Fibroblast of lung (primary cell): Measurements from ENCODE around the gene KIF1C. TPM values are rescaled to one million over a fixed set of nuclear protein-coding genes. Genes with fewer than 3 reads are reported as not detected.
"Not testable (repeated sequence)": the region's sequence is repeated elsewhere in the genome, so short reads cannot be mapped to it uniquely, and the experiment has no call there.

Source experiments
- DNase-seq, 2 donors: peaks; one replicate each; pipeline versions ENCODE4 v3.0.0 to v3.0.0-alpha.2; 2010; ENCODE audit warnings: low read depth in 2 of 2
- H2AFZ ChIP-seq: 2 replicates; pipeline ENCODE4 v1.5.1; 2012; ENCODE audit warnings: low read length, control low read depth, inconsistent platforms
- H3K27ac ChIP-seq: 2 replicates; pipeline ENCODE4 v1.5.1; 2011; ENCODE audit warnings: low read length, control low read depth; ENCODE audit not compliant: insufficient read depth
- H3K27me3 ChIP-seq: 2 replicates; pipeline ENCODE4 v1.5.1; 2011; ENCODE audit warnings: mild to moderate bottlenecking, low read length; ENCODE audit not compliant: control insufficient read depth, insufficient read depth
- H3K36me3 ChIP-seq: 2 replicates; pipeline ENCODE4 v1.5.1; 2011; ENCODE audit warnings: low read length; ENCODE audit not compliant: control insufficient read depth, insufficient read depth
- H3K4me1 ChIP-seq: 2 replicates; pipeline ENCODE4 v1.5.1; 2011; ENCODE audit warnings: low read length; ENCODE audit not compliant: control insufficient read depth, insufficient read depth; ENCODE audit errors: extremely low read depth
- H3K4me2 ChIP-seq: 2 replicates; pipeline ENCODE4 v1.5.1; 2011; ENCODE audit warnings: low read length, control low read depth; ENCODE audit not compliant: insufficient read depth; ENCODE audit errors: extremely low read depth
- H3K4me3 ChIP-seq, 4 experiments: fragments of 200-600 bp in 1 of 4; sonication (generic) in 1 of 4; replicated peaks in 1 of 4; 2 replicates each; pipeline ENCODE4 v1.5.1; 2011 to 2016; ENCODE audit warnings: low read length in 4 of 4, low read depth in 3 of 4, mild to moderate bottlenecking in 3 of 4, control low read depth in 2 of 4, inconsistent platforms in 1 of 4, mixed read lengths in 1 of 4; ENCODE audit not compliant: insufficient read depth in 1 of 4; ENCODE audit errors: control extremely low read depth in 1 of 4
- H3K79me2 ChIP-seq: 2 replicates; pipeline ENCODE4 v1.5.1; 2012; ENCODE audit warnings: mild to moderate bottlenecking, low read length, inconsistent platforms; ENCODE audit not compliant: control insufficient read depth, insufficient read depth
- H3K9ac ChIP-seq: 2 replicates; pipeline ENCODE4 v1.5.1; 2011; ENCODE audit warnings: mild to moderate bottlenecking, low read length, control low read depth; ENCODE audit not compliant: insufficient read depth
- H3K9me3 ChIP-seq: 2 replicates; pipeline ENCODE4 v1.5.1; 2012; ENCODE audit warnings: low read depth, low read length; ENCODE audit not compliant: control insufficient read depth, insufficient read depth
- H4K20me1 ChIP-seq: 2 replicates; pipeline ENCODE4 v1.5.1; 2011; ENCODE audit warnings: low read length; ENCODE audit not compliant: control insufficient read depth, insufficient read depth; ENCODE audit errors: extremely low read depth
- CTCF ChIP-seq, 2 donors: IDR thresholded peaks in 1 of 2; conservative IDR thresholded peaks in 1 of 2; 1 replicate in 1 of 2; 2 replicates in 1 of 2; pipeline ENCODE4 v1.5.1; 2011 to 2012; ENCODE audit warnings: low read length in 2 of 2, control low read depth in 1 of 2, inconsistent platforms in 1 of 2, low read depth in 1 of 2, mild to moderate bottlenecking in 1 of 2
- EZH2 ChIP-seq: IDR thresholded peaks from 2 replicates; pipeline ENCODE4 v1.5.1; 2012; ENCODE audit warnings: low read length, control low read depth, mild to moderate bottlenecking; ENCODE audit errors: missing control alignments
- polyA plus RNA-seq, 2 donors: library from polyadenylated mRNA; depleted of rRNA in 1 of 2; stranded (reverse) in 1 of 2; unstranded in 1 of 2; fragments of >200 nt; gene quantifications; 2 replicates each; pipeline ENCODE4 v1.2.1, GENCODE V29; 2011 to 2012; ENCODE audit warnings: missing spikeins in 1 of 2
- total RNA-seq: library from RNA; depleted of rRNA; stranded (reverse); fragments of >200 nt; gene quantifications from 2 replicates; pipeline ENCODE4 v1.2.1, GENCODE V29; 2014

Gene KIF1C
- total and polyA plus RNA-seq, 2 donors (not counting 1 experiment from before 2014, with no cell fraction given) = 70.5 to 86.0 TPM

- Histone ChIP-seq H3K4me3 (no peak overlapping the region), H3K79me2 (no peaks in the 10 kb centered on the region), H3K9me3 (no peaks in the 10 kb centered on the region), H3K4me1 (no peaks in the 10 kb centered on the region), H3K36me3 (peaks cover 5% of the 10 kb centered on the region), H3K4me2 (no peak overlapping the region), H4K20me1 (no peaks in the 10 kb centered on the region), H3K27ac (no peak overlapping the region), H2AFZ (no peak overlapping the region), H3K9ac (no peak overlapping the region), H3K27me3 (no peaks in the 10 kb centered on the region)
- TF ChIP-seq EZH2 (no peak), CTCF (conservative IDR thresholded peaks at IDR 0.05 in 1 of 2, IDR thresholded peaks at IDR 0.05 in 1 of 2; ENCODE audit: low read depth in 1 of 2, low read length in 2 of 2) (no peak)
- no peak for DNase-seq
Measured at GRCh38 chr17:5027299-5027698, 29.5 kb downstream of the KIF1C start.

GRCh38 chr17:5027916-5028315 is 30.2 kb downstream of the KIF1C start:
- no peak for DNase-seq

GRCh38 chr17:5030168-5030567 is 32.4 kb downstream of the KIF1C start:
- H3K9me3 ChIP-seq, H3K9ac ChIP-seq, H3K27me3 ChIP-seq, H3K27ac ChIP-seq, H3K4me1 ChIP-seq, H3K4me2 ChIP-seq, DNase-seq, H3K79me2 ChIP-seq, H2AFZ ChIP-seq, H3K36me3 ChIP-seq, H4K20me1 ChIP-seq, H3K4me3 ChIP-seq: not testable (repeated sequence)

More at GRCh38 chr17:5027916-5028315, 30.2 kb downstream of the KIF1C start:
- Histone ChIP-seq H3K36me3 (peaks cover 3% of the 10 kb centered on the region), H3K9me3 (no peaks in the 10 kb centered on the region), H3K4me3 (no peak overlapping the region), H3K4me1 (no peaks in the 10 kb centered on the region), H3K9ac (no peak overlapping the region), H3K79me2 (no peaks in the 10 kb centered on the region), H3K27me3 (no peaks in the 10 kb centered on the region), H3K27ac (no peak overlapping the region), H4K20me1 (no peaks in the 10 kb centered on the region), H2AFZ (no peak overlapping the region), H3K4me2 (no peak overlapping the region)
- TF ChIP-seq EZH2 (no peak), CTCF (conservative IDR thresholded peaks at IDR 0.05 in 1 of 2, IDR thresholded peaks at IDR 0.05 in 1 of 2; ENCODE audit: low read depth in 1 of 2, low read length in 2 of 2) (no peak)
